CD14-positive monocyte (primary cell): ENCODE results near the gene CLK3. TPM values are rescaled to one million over a fixed set of nuclear protein-coding genes. Genes with fewer than 3 reads are reported as not detected.

Experiments
- DNase-seq, 3 donors: peaks; one replicate each; pipeline ENCODE4 v3.0.0-alpha.2; 2011 to 2022
- H2AFZ ChIP-seq: 2 replicates; pipeline ENCODE4 v1.6.0; 2012; ENCODE audit warnings: mild to moderate bottlenecking, low read depth, low read length, inconsistent platforms; ENCODE audit not compliant: insufficient read depth, poor library complexity, severe bottlenecking
- H3K27ac ChIP-seq, 2 donors: 1 replicate in 1 of 2; 2 replicates in 1 of 2; pipeline ENCODE4 v1.5.1; 2012 to 2013; ENCODE audit warnings: low read length in 2 of 2, control low read depth in 1 of 2, inconsistent platforms in 1 of 2, low read depth in 1 of 2, mild to moderate bottlenecking in 1 of 2
- H3K27me3 ChIP-seq, 2 donors: one replicate each; pipeline versions ENCODE4 v1.6.0 to v1.6.1; 2011 to 2013; ENCODE audit warnings: low read length in 2 of 2; ENCODE audit not compliant: control insufficient read depth in 2 of 2, insufficient read depth in 2 of 2
- H3K36me3 ChIP-seq, 2 donors: replicated peaks in 1 of 2; 1 replicate in 1 of 2; 2 replicates in 1 of 2; pipeline versions ENCODE4 v1.5.1 to v1.6.1; 2012 to 2013; ENCODE audit warnings: low read length in 2 of 2, control low read depth in 1 of 2, inconsistent platforms in 1 of 2, mild to moderate bottlenecking in 1 of 2; ENCODE audit not compliant: insufficient read depth in 2 of 2, control insufficient read depth in 1 of 2
- H3K4me1 ChIP-seq, 2 donors: 1 replicate in 1 of 2; 2 replicates in 1 of 2; pipeline versions ENCODE4 v1.5.1 to v1.6.1; 2012 to 2013; ENCODE audit warnings: low read length in 2 of 2, control low read depth in 1 of 2, inconsistent platforms in 1 of 2, mild to moderate bottlenecking in 1 of 2, moderate library complexity in 1 of 2; ENCODE audit not compliant: insufficient read depth in 2 of 2, control insufficient read depth in 1 of 2
- H3K4me2 ChIP-seq: replicated peaks from 2 replicates; pipeline ENCODE3; 2012; ENCODE audit warnings: low read length, moderate library complexity, mild to moderate bottlenecking; ENCODE audit not compliant: poor library complexity, severe bottlenecking; ENCODE audit errors: extremely low read depth
- H3K4me3 ChIP-seq, 3 experiments: fragments of 200-600 bp in 1 of 3; sonication (generic) in 1 of 3; replicated peaks in 1 of 3; 1 replicate in 2 of 3; 2 replicates in 1 of 3; pipeline ENCODE4 v1.5.1; 2011 to 2013; ENCODE audit warnings: low read length in 3 of 3, mild to moderate bottlenecking in 3 of 3, control low read depth in 2 of 3, low read depth in 2 of 3, inconsistent platforms in 1 of 3, moderate library complexity in 1 of 3
- H3K79me2 ChIP-seq: 2 replicates; pipeline ENCODE4 v1.6.0; 2012; ENCODE audit warnings: mild to moderate bottlenecking, control low read depth, inconsistent platforms, low read length, moderate library complexity; ENCODE audit not compliant: insufficient read depth
- H3K9ac ChIP-seq: 2 replicates; pipeline ENCODE4 v1.6.0; 2017; ENCODE audit warnings: low read length, mild to moderate bottlenecking; ENCODE audit not compliant: insufficient read depth, poor library complexity, severe bottlenecking
- H3K9me3 ChIP-seq, 2 donors: replicated peaks in 1 of 2; 1 replicate in 1 of 2; 2 replicates in 1 of 2; pipeline versions ENCODE4 v1.5.1 to v1.6.1; 2012 to 2013; ENCODE audit warnings: low read length in 2 of 2, control low read depth in 1 of 2; ENCODE audit not compliant: control insufficient read depth in 1 of 2, insufficient read depth in 1 of 2
- H4K20me1 ChIP-seq: 2 replicates; pipeline ENCODE4 v1.6.0; 2012; ENCODE audit warnings: mild to moderate bottlenecking, low read length, control low read depth, moderate library complexity; ENCODE audit not compliant: insufficient read depth
- H3K27ac Mint-ChIP-seq, 7 donors: one replicate each; pipeline ENCODE4 v1.8.0; 2020; ENCODE audit warnings: mild to moderate bottlenecking in 7 of 7, mixed read lengths in 7 of 7, moderate library complexity in 6 of 7, inconsistent platforms in 2 of 7
- H3K27me3 Mint-ChIP-seq, 3 donors: one replicate each; pipeline ENCODE4 v1.8.0; 2021 to 2022; ENCODE audit warnings: low read depth in 3 of 3, mild to moderate bottlenecking in 3 of 3, mixed read lengths in 3 of 3, moderate library complexity in 3 of 3, inconsistent platforms in 1 of 3
- H3K36me3 Mint-ChIP-seq, 2 donors: one replicate each; pipeline ENCODE4 v1.8.0; 2020; ENCODE audit warnings: mixed read lengths in 2 of 2, inconsistent platforms in 1 of 2, mild to moderate bottlenecking in 1 of 2
- H3K4me1 Mint-ChIP-seq: one replicate; pipeline ENCODE4 v1.8.0; 2020; ENCODE audit warnings: mild to moderate bottlenecking, mixed read lengths
- H3K4me3 Mint-ChIP-seq, 2 donors: one replicate each; pipeline ENCODE4 v1.8.0; 2020; ENCODE audit warnings: mild to moderate bottlenecking in 2 of 2, mixed read lengths in 2 of 2, moderate library complexity in 1 of 2
- H3K9me3 Mint-ChIP-seq, 7 donors: one replicate each; pipeline ENCODE4 v1.8.0; 2020 to 2022; ENCODE audit warnings: mixed read lengths in 7 of 7, mild to moderate bottlenecking in 6 of 7, moderate library complexity in 6 of 7, inconsistent platforms in 2 of 7
- WGBS: methylation state at CpG from one replicate; pipeline ENCODE4 v1.1.5; 2013; ENCODE audit warnings: missing lambda C conversion rate; ENCODE audit not compliant: insufficient coverage; 5-methylcytosine and 5-hydroxymethylcytosine counted together
- intact Hi-C, 2 donors: fragments of 100-400 bp; cut with micrococcal nuclease; formaldehyde crosslinking; loops; one replicate each; pipeline versions ENCODE4 v1.15.0 to v1.15.1; 2023
- polyA plus RNA-seq, 3 donors: library from polyadenylated mRNA; depleted of rRNA in 1 of 3; unstranded in 2 of 3; stranded (reverse) in 1 of 3; fragments of 300-500 nt in 2 of 3; fragments of >200 nt in 1 of 3; fragmentation: Illumina TruSeq in 2 of 3; gene quantifications; 1 replicate in 2 of 3; 2 replicates in 1 of 3; pipeline ENCODE4 v1.2.3, GENCODE V29; 2012 to 2021
- TF ChIP-seq, protein P1 (sequence below): fragments of 200-600 bp; IDR thresholded peaks from one replicate; pipeline ENCODE4 v1.8.0; 2022; ENCODE audit warnings: antibody characterized with exemption, mild to moderate bottlenecking

The CLK3 gene
- polyA plus RNA-seq, 3 donors: 27.6 to 354 (median 33.2) TPM

DNA sequence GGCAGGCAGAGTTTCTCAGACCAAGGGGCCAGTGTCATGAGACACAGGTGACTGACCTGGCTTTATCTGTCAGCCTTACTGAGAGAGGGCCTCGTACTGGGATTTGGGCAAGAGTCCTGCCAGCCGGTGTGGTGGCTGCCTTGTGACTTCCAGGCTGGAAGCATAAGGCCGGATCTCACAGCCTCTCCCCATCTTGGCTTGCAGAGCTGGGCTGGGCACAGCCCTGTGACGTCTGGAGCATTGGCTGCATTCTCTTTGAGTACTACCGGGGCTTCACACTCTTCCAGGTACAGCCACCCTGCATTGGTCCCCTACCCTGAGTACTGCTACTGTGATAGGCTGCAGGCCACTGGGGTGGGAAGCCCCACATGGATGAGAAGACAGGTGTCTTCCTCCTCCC lies 12.1 kb downstream of the CLK3 start:
- Histone ChIP-seq H3K4me2 (no peak overlapping the region), H3K9me3 (no peaks in the 10 kb centered on the region), H3K27ac (peak overlapping the region in 1 of 2 donors; percentile 15), H3K27me3 (no peaks in the 10 kb centered on the region), H3K4me3 (no peak overlapping the region), H4K20me1 (peaks cover 100% of the 10 kb centered on the region), H3K79me2 (peaks cover 10% of the 10 kb centered on the region), H2AFZ (no peak overlapping the region), H3K9ac (no peak overlapping the region), H3K4me1 (no peaks in the 10 kb centered on the region), H3K36me3 (peaks cover 97 to 100% of the 10 kb centered on the region in 2 donors)
- TF ChIP-seq, protein P1, sequence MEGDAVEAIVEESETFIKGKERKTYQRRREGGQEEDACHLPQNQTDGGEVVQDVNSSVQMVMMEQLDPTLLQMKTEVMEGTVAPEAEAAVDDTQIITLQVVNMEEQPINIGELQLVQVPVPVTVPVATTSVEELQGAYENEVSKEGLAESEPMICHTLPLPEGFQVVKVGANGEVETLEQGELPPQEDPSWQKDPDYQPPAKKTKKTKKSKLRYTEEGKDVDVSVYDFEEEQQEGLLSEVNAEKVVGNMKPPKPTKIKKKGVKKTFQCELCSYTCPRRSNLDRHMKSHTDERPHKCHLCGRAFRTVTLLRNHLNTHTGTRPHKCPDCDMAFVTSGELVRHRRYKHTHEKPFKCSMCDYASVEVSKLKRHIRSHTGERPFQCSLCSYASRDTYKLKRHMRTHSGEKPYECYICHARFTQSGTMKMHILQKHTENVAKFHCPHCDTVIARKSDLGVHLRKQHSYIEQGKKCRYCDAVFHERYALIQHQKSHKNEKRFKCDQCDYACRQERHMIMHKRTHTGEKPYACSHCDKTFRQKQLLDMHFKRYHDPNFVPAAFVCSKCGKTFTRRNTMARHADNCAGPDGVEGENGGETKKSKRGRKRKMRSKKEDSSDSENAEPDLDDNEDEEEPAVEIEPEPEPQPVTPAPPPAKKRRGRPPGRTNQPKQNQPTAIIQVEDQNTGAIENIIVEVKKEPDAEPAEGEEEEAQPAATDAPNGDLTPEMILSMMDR: no peak
- Mint-ChIP-seq H3K9me3 (no peaks in the 10 kb centered on the region), H3K27ac (peak overlapping the region in 2 of 7 donors; percentile 52 to 65), H3K27me3 (peaks cover 0 to 4% (median 0%) of the 10 kb centered on the region in 3 donors), H3K36me3 (peaks cover 86 to 95% of the 10 kb centered on the region in 2 donors), H3K4me1 (peaks cover 6% of the 10 kb centered on the region), H3K4me3 (no peak overlapping the region)
- intact Hi-C loops: no loop called here
- 87% methylated on average over 4 of the region's 5 CpGs for WGBS
- no peak for DNase-seq

DNA sequence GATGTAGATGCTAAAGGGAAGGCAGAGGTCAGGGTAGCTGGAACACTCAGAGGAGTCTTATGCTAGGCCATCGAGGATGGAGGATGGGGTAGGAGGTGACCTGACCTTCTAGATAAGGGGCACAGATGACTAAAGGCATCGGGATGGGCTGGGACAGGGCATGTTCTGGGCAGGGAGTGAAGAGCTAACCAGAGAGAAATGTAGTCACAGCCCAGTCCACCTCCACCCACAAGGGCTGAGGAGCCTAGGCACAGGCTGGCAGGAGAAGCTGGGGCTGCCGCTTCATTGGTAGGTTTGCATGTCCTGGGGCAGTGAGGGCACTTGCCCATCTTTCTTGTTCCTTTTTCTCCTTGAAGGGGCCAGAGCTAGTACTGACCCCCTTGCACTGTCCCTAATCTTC lies 12.6 kb downstream of the CLK3 start:
- Histone ChIP-seq H3K4me3 (no peak overlapping the region), H3K4me2 (no peak overlapping the region), H4K20me1 (peaks cover 100% of the 10 kb centered on the region), H3K9ac (no peak overlapping the region), H3K4me1 (no peaks in the 10 kb centered on the region), H3K27ac (no peak overlapping the region), H3K79me2 (peaks cover 6% of the 10 kb centered on the region), H2AFZ (no peak overlapping the region), H3K9me3 (no peaks in the 10 kb centered on the region), H3K27me3 (no peaks in the 10 kb centered on the region), H3K36me3 (peaks cover 97 to 100% of the 10 kb centered on the region in 2 donors)
- Mint-ChIP-seq H3K4me1 (peaks cover 6% of the 10 kb centered on the region), H3K9me3 (no peaks in the 10 kb centered on the region), H3K27ac (peak overlapping the region in 4 of 7 donors; percentile 52 to 74 (median 62)), H3K27me3 (peaks cover 0 to 4% (median 0%) of the 10 kb centered on the region in 3 donors), H3K36me3 (peaks cover 84 to 95% of the 10 kb centered on the region in 2 donors), H3K4me3 (no peak overlapping the region)
- intact Hi-C loops: no loop called here
- no peak for DNase-seq
- WGBS: no CpG with 5 or more reads among the region's 3 CpGs
- TF ChIP-seq, protein P1: no peak
